Stromal cell of bone marrow (primary cell): Measurements from ENCODE around the gene CILP.

Experiments
- DNase-seq: peaks from one replicate; pipeline ENCODE4 v3.0.0-alpha.2; 2012; ENCODE audit warnings: low read depth

Gene CILP

GRCh38 chr15:65226221-65226620 is 14.9 kb upstream of the CILP start:
- no peak for DNase-seq

DNA sequence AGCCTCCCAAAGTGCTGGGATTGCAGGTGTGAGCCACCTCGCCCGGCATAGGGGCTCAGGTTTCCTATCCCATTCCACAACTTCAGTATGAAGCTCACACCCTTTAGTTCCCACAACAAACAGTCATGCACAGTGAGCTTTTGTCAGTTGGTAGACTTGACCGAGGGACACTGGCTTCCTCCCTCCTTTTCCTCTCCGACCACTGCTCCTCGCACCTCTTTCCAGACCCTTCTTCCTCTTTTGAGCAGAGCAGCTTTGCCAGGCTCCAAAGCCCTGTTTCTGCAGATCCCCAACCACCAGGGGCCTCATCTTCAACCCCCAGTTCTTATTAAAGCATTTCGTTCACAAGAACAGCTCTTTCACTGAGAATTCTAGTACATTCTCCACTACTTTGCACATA is 12.7 kb upstream of the CILP start:
- DNase-seq: no peak

GRCh38 chr15:65222891-65223290 is 11.6 kb upstream of the CILP start:
- no peak for DNase-seq

GRCh38 chr15:65221697-65222096 is 10.4 kb upstream of the CILP start:
- DNase-seq: no peak

- no peak for DNase-seq
Observed at GRCh38 chr15:65219137-65219536, 7.9 kb upstream of the CILP start.

DNA sequence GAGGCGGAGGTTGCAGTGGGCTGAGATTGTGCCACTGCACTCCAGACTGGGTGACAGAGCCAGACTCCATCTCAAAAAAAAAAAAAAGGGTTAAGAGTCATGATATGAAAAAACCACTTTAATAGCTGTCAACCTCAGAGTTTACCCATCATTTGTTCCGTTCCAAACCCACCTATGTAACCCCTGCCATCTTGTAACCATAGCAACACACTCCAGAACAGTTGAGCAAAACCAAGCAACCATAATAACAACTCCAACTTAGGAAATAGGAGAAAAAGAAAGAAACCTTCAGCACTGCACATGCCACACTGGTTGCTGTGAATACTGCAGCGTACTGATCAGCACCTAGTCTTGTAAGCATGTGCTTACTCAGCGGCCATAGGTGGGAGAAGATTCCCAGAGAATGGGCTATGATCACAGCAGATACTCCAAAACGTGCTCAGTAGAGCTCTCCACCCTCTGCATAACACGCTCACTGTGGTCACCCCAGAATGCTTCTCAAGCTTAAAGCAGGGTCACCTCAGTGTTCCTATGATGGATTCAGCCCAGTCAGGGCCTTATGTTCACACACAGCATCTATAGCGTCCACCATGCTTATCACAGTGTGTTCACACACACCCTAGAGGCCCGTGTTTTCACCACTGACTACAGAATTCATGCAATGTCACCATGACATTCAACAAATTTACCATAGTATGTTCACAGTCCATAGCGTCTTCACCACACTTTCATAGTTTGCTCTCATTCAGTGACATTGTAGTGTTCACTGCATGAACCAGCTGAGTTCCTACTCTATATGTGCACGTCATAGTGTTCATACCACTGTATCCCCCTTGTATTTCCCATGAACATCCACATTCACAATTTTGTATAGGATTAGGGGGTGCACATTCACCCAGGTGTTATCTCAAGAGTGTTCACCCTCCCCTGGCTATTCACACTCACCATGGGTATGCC is 6.5 kb upstream of the CILP start:
- DNase-seq: no peak

DNA sequence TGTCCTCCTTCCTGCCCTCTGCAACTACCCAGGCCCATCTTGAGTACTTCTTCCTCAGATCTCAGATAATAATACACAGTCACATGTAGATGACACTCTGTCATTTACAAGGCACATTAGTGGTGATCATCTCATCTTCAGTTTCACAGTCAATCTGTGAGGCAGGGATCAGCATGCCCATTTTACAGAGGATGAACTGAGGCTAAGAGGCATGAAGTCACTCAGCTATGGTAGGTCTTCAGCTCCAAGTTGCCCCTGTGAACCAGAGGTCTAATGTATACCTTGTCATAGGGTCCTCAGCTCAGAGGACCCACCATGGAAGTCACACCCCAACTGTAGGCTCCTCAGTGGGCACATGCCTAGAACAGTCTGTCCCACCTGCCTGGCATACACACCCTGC is 4.2 kb upstream of the CILP start:
- no peak for DNase-seq

DNA sequence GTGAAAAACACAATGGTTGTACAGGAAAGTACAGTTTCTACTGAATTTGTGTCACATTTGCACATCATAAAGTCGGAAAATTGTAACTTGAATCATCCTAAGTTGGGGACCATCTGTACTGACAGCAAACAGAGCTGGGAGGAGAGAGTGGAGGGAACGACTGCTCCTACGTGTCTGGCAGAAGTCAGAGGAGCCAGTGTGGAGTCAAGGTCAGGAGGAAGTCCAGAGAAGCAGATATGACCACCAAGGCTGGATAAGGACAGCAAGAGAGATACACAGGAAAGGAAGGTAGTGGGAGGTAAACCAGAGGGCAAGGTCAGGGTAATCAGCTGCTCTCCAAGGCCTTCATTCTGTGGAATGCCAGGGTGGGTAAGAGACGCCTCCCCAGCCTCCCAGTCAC is 2.7 kb upstream of the CILP start:
- no peak for DNase-seq

DNA sequence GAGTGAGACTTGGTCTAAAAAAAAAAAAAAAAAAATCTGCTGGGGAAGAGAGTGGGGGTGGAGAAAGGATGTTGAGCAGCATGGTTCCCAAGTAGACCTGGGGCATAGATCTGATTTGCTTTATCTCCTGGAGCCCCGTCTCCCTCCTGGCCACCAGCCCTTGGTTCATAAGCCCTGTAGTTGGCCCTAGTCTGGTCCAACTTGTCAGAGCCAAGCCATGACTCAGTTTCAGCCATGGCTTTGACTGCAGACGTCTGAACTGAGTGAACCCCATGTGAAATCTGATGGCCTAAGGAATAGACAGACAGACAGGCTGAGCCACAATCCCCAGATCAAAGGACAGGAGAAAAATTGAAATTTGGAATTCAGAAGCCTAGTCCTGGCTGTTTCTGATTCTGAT is 2.0 kb upstream of the CILP start:
- DNase-seq: no peak

DNA sequence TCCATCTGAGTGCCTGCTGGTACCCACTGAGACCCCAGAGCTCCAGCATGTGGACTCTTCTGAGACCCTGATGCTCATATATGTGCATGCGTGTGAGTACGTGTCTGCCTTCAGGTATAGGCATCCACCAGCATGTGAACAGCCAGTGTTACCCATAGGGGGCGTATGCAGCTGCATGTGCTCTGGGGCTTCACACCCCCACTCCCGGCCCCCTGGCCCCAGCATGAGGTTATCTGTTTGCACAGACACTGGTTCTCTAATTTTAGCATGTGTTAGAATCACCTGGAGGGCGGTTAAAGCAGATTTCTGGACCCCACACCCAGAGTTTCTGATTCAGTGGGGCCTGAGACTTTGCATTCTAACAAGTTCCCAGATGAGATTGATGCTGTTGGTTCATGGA is 824 bp upstream of the CILP start:
- DNase-seq: no peak

DNA sequence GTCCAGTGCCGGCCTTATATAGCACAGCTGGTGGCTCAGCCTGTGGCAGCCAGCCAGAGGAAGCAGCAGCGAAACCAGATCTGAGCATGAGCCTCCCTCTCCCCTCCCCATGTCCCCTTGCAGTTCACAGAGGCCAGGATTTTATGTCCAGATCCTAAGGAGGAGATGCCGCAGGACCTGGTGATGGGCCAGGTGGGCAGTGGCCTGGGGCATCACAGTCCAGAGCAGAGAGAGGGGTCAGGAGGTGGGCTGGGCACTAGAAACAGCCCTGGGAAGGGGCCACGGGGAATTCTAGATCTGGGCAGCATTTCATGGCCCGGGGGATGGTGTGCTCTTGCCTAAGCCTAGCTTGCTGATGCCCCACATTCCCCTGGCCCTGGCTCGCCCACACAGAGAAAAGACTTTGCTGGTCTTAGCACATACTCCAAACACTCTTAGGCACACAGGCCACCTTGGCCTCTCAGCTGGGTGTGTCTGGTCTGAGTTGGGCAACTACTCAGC is 259 bp upstream of the CILP start:
- no peak for DNase-seq

DNA sequence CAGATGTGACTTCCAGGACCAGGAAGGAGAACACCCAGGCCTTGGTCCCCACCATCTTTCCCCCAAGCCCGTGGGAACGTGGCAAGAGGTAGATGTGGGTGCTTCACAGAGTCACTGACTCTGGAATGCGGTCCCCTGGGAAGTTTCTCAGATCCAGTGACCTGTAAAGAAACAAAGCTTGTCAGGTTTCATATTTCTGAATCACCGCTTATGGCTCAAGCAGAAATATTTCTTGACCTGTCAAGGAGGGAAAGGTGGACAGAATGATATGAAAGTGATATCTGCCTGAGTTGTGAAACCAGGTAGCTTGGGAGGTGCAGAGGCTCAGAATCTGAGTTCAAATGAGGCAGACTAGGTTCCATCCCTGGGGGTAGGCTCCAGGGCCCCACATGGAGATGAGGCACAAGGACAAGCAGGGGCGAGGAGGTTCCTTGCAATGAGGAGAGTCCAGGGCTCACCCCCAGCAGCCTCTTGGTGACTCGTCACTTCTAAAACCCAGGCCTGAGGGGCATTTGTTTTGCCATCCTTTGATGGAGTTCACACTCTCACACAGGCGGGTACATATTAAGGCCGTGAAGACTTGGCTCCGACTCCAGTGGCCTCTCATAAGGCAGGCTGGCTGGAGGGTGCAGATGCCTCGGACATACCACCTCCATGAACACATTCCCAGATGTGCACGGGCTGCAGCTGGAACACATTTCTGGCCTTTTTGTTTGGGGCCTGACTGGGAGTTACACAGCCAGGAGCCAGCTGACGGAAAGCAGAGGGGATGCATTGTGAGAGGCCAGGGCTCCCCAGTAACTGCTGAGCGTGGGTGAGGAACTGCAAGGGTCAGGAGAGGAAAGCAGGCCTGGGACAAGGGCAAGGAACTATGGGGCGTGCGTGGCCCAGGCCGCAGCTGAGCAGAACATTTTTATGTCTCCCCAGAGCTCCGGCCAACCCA is 1.3 kb downstream of the CILP start:
- no peak for DNase-seq

- DNase-seq: no peak
Observed at GRCh38 chr15:65208647-65209046, 2.6 kb downstream of the CILP start.

GRCh38 chr15:65207280-65207840 is 3.9 kb downstream of the CILP start:
- DNase-seq: no peak

DNA sequence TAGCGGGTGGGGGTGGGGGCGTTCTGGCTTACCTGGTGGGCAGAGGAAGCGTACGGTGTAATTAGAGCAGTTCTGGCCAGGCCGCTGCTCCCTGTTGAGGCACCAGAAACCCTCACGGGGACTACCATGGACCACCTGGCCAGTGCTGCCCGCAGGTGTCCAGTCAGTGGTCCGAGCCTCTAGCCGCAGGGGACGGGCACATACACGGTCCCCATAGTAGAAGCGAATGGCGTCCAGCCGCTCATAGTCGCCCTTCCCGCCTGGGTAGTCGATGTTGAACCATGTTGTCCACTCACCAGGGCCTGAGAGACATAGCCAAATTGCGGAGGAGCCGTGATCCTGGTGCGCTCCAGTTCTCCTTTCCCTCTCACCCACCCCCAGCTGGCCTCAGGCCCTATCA is 4.5 kb downstream of the CILP start:
- no peak for DNase-seq

GRCh38 chr15:65204931-65205660 is 6.2 kb downstream of the CILP start:
- no peak for DNase-seq

GRCh38 chr15:65204236-65204930 is 6.9 kb downstream of the CILP start:
- no peak for DNase-seq

DNA sequence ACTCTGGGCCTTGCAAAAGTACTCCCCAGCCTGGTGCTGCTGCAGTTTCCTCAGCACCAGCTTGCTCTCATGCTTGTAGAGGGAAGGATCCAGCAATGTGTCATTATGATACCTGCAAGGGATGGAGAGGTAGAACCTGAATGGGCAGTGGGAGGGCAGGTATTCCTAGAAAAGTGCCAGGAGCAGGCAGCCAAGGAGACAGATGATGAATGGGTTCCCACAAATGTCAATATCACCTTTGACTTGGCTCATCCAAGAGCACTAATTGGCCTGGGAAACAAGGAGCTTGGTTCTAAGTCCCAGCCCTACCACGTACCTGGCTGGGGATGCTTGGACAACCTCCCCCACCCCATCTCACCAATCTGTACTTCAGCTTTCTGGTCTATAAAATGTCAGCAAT is 9.4 kb downstream of the CILP start:
- DNase-seq: no peak

DNA sequence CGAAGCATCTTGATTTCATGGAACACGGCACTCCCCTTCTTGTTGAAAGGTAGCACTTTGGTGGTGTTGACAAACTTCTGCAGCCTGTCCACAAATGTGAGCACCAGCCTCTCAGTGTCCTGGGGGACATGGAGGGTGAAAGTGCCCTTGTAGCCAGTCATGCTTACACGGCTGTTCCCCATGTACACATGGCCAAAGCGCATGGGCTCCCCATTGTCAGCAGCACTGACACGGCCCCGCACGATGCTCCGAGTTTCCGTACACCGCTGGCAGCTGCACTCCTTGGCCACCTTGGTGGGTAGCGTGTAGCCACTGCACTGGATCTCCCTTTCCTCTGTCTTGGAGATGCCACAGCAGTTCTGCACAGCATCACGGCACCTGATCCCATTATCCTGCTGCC is 12.7 kb downstream of the CILP start:
- DNase-seq: no peak

DNA sequence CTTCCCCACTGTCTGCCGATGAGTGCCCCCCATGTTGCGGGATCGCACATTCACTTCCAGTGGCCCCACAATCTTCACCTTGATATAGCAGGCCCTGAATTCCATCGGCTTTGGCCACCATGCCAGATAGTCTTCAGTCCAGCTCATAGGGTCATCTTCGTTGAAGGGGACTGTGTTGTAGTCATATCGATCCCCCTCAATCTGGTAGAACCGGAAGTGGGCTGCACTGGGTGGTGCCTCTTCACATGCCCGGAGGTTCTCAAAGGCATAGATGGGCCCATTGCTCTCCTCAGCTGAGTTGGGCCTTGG is 14.0 kb downstream of the CILP start:
- no peak for DNase-seq

DNA sequence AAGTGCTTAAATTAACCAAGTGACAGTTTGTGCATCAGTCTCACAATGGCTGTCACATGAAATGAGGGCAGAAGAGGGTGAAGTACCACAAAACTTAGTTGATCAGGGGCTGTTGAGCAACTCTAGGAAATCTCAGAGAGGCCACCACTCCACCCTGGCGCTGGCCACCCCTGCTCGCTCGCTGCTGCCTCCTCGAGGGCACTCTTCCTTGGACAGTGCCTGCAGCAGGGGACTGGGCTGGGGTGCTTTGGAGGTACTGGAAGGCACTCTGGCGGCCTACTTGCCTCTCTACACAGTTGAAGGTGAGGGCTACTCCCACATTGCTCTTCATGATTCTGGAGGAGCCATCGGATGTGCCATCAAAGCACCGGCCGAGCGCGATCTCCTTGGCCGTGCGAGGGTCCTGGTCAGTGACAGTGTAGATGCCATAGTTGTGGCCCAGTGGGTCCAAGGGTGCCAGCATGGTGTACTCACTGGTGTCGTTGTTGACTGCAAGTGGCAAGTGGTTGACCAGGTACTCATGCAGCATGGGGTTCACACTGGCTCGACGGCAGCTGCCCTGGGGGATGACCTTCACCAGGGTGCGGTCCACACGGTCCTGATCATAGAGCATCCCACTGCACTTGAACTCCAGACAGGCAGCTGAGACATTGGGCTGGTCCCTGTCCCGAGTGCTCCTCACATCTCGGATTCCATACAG is 14.5 kb downstream of the CILP start:
- no peak for DNase-seq
